ENCODE measurements around the gene OXCT1. TPM values are rescaled to one million over a fixed set of nuclear protein-coding genes. Genes with fewer than 3 reads are reported as not detected.

The OXCT1 gene
- total and polyA plus RNA-seq, 7 donors: 5.5 to 22.1 (median 10.7) TPM

- Histone ChIP-seq H3K27me3 (ENCODE audit: insufficient read depth in 3 of 3, low read length in 2 of 3) (no peaks in the 10 kb centered on the region), H3K4me1 (peaks cover 5% of the 10 kb centered on the region), H3K4me3 (no peak overlapping the region), H3K27ac (no peak overlapping the region), H3K36me3 (ENCODE audit: insufficient read depth in 1 of 2, low read depth in 1 of 2) (no peaks in the 10 kb centered on the region), H3K9me3 (no peaks in the 10 kb centered on the region)
- WGBS, 3 donors: 98 to 100% (median 100%) methylated on average over 1 of the region's 1 CpG
- no peak for TF ChIP-seq CTCF (IDR thresholded peaks at IDR 0.05)
- intact Hi-C loops (cut with DNase I): no loop called here
- no peak for DNase-seq
- ATAC-seq: no peak
Measured at GRCh38 chr5:41761663-41762062, 108.6 kb downstream of the OXCT1 start.

DNA sequence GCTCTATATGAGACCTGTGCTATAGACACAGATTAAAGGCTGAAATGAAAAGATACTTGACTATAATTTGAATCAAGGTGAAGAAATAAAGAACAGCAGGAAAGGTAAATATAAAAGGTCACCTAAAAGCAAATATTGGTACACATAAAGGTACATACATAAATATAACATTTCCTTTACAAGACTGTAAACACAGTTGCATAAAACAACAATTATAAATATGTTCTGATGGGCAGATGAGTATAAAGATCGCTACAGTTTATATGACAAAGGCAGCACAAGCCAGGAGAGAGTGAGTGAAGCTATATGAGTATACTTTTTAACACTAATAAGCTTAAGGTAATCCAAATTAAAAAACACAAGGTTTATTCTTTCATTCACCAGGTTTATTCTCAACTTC lies 114.5 kb downstream of the OXCT1 start:
- 99 to 100% (median 100%) methylated on average over 1 of the region's 1 CpG for WGBS, 3 donors
- H3K36me3 ChIP-seq (ENCODE audit: insufficient read depth in 1 of 2, low read depth in 1 of 2): no peaks in the 10 kb centered on the region
- no peak overlapping the region for H3K4me3 ChIP-seq
- no peaks in the 10 kb centered on the region for H3K9me3 ChIP-seq
- ATAC-seq: no peak
- no peaks in the 10 kb centered on the region for H3K27me3 ChIP-seq (ENCODE audit: insufficient read depth in 3 of 3, low read length in 2 of 3)
- H3K27ac ChIP-seq: no peak overlapping the region
- TF ChIP-seq CTCF (IDR thresholded peaks at IDR 0.05): no peak
- DNase-seq: no peak
- H3K4me1 ChIP-seq: no peaks in the 10 kb centered on the region
- intact Hi-C loops (cut with DNase I): no loop called here

DNA sequence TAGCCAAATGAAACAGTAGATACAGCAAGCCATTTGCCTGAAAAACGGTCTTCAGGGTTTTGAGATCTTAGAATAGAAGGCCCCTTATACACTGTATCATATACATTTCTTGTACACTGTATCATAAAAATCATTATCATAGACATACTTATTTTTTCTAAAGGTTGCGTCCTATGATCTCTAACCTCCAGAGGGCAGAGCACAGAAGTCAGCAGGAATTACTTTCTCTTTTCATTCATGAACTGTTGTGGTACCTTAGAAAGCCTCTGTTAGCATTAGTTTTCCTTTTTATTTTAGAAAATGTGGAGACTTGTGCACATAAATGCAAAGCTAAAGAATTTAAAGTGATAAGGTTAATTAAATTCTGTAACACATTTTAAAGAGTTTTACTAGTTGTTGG lies 115.4 kb downstream of the OXCT1 start:
- no peaks in the 10 kb centered on the region for H3K36me3 ChIP-seq (ENCODE audit: insufficient read depth in 1 of 2, low read depth in 1 of 2)
- H3K4me1 ChIP-seq: no peaks in the 10 kb centered on the region
- intact Hi-C loops (cut with DNase I): no loop called here
- WGBS, 3 donors: 87 to 90% (median 89%) methylated on average over 2 of the region's 2 CpGs
- H3K27me3 ChIP-seq (ENCODE audit: insufficient read depth in 3 of 3, low read length in 2 of 3): no peaks in the 10 kb centered on the region
- H3K27ac ChIP-seq: no peak overlapping the region
- no peaks in the 10 kb centered on the region for H3K9me3 ChIP-seq
- TF ChIP-seq CTCF (IDR thresholded peaks at IDR 0.05): no peak
- no peak overlapping the region for H3K4me3 ChIP-seq
- DNase-seq: no peak
- ATAC-seq: no peak

GRCh38 chr5:41751867-41752266 lies 118.4 kb downstream of the OXCT1 start:
- no peak for TF ChIP-seq CTCF (IDR thresholded peaks at IDR 0.05)
- DNase-seq (no peak), ATAC-seq (no peak)
- intact Hi-C loops (cut with DNase I): no loop called here
- Histone ChIP-seq H3K4me3 (no peak overlapping the region), H3K27me3 (ENCODE audit: insufficient read depth in 3 of 3, low read length in 2 of 3) (no peaks in the 10 kb centered on the region), H3K9me3 (no peaks in the 10 kb centered on the region), H3K27ac (no peak overlapping the region), H3K4me1 (no peaks in the 10 kb centered on the region), H3K36me3 (ENCODE audit: insufficient read depth in 1 of 2, low read depth in 1 of 2) (no peaks in the 10 kb centered on the region)

DNA sequence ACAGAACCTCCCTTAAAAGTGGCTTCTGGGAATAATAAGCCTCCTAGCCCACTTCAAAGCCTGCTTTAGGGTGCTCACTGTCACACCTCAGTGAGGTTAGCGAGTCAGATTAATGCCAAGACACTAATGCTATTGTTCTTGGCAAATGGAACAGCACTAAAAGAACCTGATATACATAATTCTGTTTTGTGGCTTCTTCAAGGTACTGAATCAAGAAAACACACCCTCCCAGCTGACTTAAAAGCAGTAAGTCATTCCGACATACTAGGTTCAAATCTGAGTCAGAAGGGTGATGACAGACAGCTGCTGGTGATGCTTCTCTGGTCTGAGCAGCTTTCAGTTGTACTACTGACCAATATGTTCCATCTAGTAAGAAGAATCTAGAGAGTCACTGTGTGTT lies 121.6 kb downstream of the OXCT1 start:
- H3K27me3 ChIP-seq (ENCODE audit: insufficient read depth in 3 of 3, low read length in 2 of 3): no peaks in the 10 kb centered on the region
- 90 to 96% (median 91%) methylated on average over 2 of the region's 2 CpGs for WGBS, 3 donors
- ATAC-seq: no peak
- H3K4me1 ChIP-seq: no peaks in the 10 kb centered on the region
- H3K27ac ChIP-seq: no peak overlapping the region
- DNase-seq: no peak
- no peak overlapping the region for H3K4me3 ChIP-seq
- H3K9me3 ChIP-seq: no peaks in the 10 kb centered on the region
- peaks cover 0 to 2% of the 10 kb centered on the region in 2 donors for H3K36me3 ChIP-seq (ENCODE audit: insufficient read depth in 1 of 2, low read depth in 1 of 2)
- no peak for TF ChIP-seq CTCF (IDR thresholded peaks at IDR 0.05)
- intact Hi-C loops (cut with DNase I): no loop called here

Measured in psoas muscle (tissue), 8 donors.